HCT116 (cell line): ENCODE data around the gene KCNK15. TPM values are rescaled to one million over a fixed set of nuclear protein-coding genes. Genes with fewer than 3 reads are reported as not detected.

Experiments
- ATAC-seq: fragments of 200-7000 bp; cut with Tn5 transposase; 2 replicates; pipeline ENCODE4 v1.9.1; 2020; ENCODE audit warnings: mild to moderate bottlenecking, moderate library complexity
- BruUV-seq: library from RNA; stranded (reverse); fragments of 400-500 nt; replicated peaks from 2 replicates; lab custom pipeline; 2021; lab: Mats Ljungman, UMichigan
- CTCF ChIA-PET: fragments of 300-600 bp; sonication (Branson Sonifier 250); formaldehyde crosslinking; loops from one replicate; lab custom pipeline; 2021; ENCODE audit warnings: antibody characterized with exemption; lab: Charles Lee
- POLR2A ChIA-PET: fragments of 300-600, 350-600 bp; sonication (Branson Sonifier 250); formaldehyde crosslinking; loops from one replicate; lab custom pipeline; 2021; ENCODE audit warnings: antibody characterized with exemption; lab: Charles Lee
- RAD21 ChIA-PET, 2 experiments: fragments of 300-600 bp; sonication (Branson Sonifier 250); formaldehyde crosslinking; loops; one replicate each; lab custom pipeline; 2023; ENCODE audit warnings: low total read pairs in 2 of 2; ENCODE audit not compliant: uncharacterized antibody in 2 of 2, unreplicated experiment in 2 of 2, low non-redundant PET in 1 of 2; lab: Charles Lee
- DNase-seq: peaks from one replicate; pipeline ENCODE4 v3.0.0-alpha.2; 2010; ENCODE audit warnings: low read depth, low spot score
- H2AFZ ChIP-seq: fragments of 200-600 bp; shearing (Covaris generic), sonication (generic); 2 replicates; pipeline ENCODE4 v1.6.1; 2017; ENCODE audit warnings: low read depth, mixed run types, mixed read lengths, antibody characterized with exemption, low read length; ENCODE audit not compliant: poor library complexity, severe bottlenecking
- H3K27ac ChIP-seq: 2 replicates; pipeline ENCODE4 v1.5.1; 2012; ENCODE audit warnings: low read depth, low read length
- H3K27me3 ChIP-seq: fragments of 200-600 bp; sonication (generic); 2 replicates; pipeline ENCODE4 v1.6.1; 2016; ENCODE audit warnings: mixed run types, low read length, mixed read lengths; ENCODE audit not compliant: insufficient read depth
- H3K36me3 ChIP-seq, 2 experiments: fragments of 200-500 bp in 1 of 2; fragments of 200-600 bp in 1 of 2; sonication (Bioruptor generic) in 1 of 2; sonication (generic) in 1 of 2; 2 replicates each; pipeline versions ENCODE4 v1.5.1 to v1.6.1; 2014 to 2016; ENCODE audit warnings: low read length in 2 of 2, inconsistent platforms in 1 of 2, mixed read lengths in 1 of 2, mixed run types in 1 of 2; ENCODE audit not compliant: insufficient read depth in 2 of 2, control insufficient read depth in 1 of 2
- H3K4me1 ChIP-seq, 2 experiments: fragments of 200-600 bp in 1 of 2; sonication (generic) in 1 of 2; 2 replicates each; pipeline versions ENCODE4 v1.5.1 to v1.6.1; 2012 to 2017; ENCODE audit warnings: low read length in 2 of 2, inconsistent platforms in 1 of 2, mild to moderate bottlenecking in 1 of 2, mixed read lengths in 1 of 2, mixed run types in 1 of 2, moderate library complexity in 1 of 2; ENCODE audit not compliant: insufficient read depth in 2 of 2, control insufficient read depth in 1 of 2
- H3K4me2 ChIP-seq: fragments of 200-600 bp; sonication (generic); 2 replicates; pipeline ENCODE4 v1.6.1; 2017; ENCODE audit warnings: mixed run types, low read length, mixed read lengths
- H3K4me3 ChIP-seq, 2 experiments: fragments of 200-600 bp in 1 of 2; sonication (generic) in 1 of 2; replicated peaks in 1 of 2; 2 replicates each; pipeline ENCODE4 v1.5.1; 2011 to 2016; ENCODE audit warnings: low read length in 2 of 2, control low read depth in 1 of 2, low read depth in 1 of 2, mild to moderate bottlenecking in 1 of 2, mixed read lengths in 1 of 2, mixed run types in 1 of 2
- H3K79me2 ChIP-seq: fragments of 200-600 bp; sonication (generic); 2 replicates; pipeline ENCODE4 v1.6.1; 2017; ENCODE audit warnings: mild to moderate bottlenecking, mixed run types, low read length, moderate library complexity, mixed read lengths; ENCODE audit not compliant: insufficient read depth
- H3K9ac ChIP-seq: fragments of 200-600 bp; sonication (generic); 2 replicates; pipeline ENCODE4 v1.6.1; 2016; ENCODE audit warnings: low read length, mixed read lengths
- H3K9me2 ChIP-seq: fragments of 200-600 bp; sonication (generic), shearing (Covaris generic); 2 replicates; pipeline ENCODE4 v1.6.1; 2017; ENCODE audit warnings: mixed run types, mild to moderate bottlenecking, moderate library complexity; ENCODE audit not compliant: insufficient read depth
- H3K9me3 ChIP-seq, 2 experiments: fragments of 200-500 bp in 1 of 2; fragments of 200-600 bp in 1 of 2; sonication (Bioruptor generic) in 1 of 2; sonication (generic) in 1 of 2; 2 replicates each; pipeline ENCODE4 v1.6.1; 2014 to 2017; ENCODE audit warnings: low read length in 2 of 2, mixed read lengths in 2 of 2, inconsistent platforms in 1 of 2, low read depth in 1 of 2, mild to moderate bottlenecking in 1 of 2, mixed run types in 1 of 2, moderate library complexity in 1 of 2; ENCODE audit not compliant: control insufficient read depth in 1 of 2, insufficient read depth in 1 of 2
- H4K20me1 ChIP-seq: fragments of 200-600 bp; sonication (generic), shearing (Covaris generic); 2 replicates; pipeline ENCODE4 v1.6.1; 2017; ENCODE audit warnings: mixed run types, mild to moderate bottlenecking, moderate library complexity; ENCODE audit not compliant: insufficient read depth
- CEBPB ChIP-seq: IDR thresholded peaks from 2 replicates; pipeline ENCODE4 v1.6.1; 2012; ENCODE audit warnings: low read depth
- EGR1 ChIP-seq: IDR thresholded peaks from 2 replicates; pipeline ENCODE4 v1.6.1; 2012; ENCODE audit warnings: low read depth
- ELF1 ChIP-seq: IDR thresholded peaks from 2 replicates; pipeline ENCODE4 v1.6.1; 2012; ENCODE audit warnings: low read depth, borderline replicate concordance
- EZH2 ChIP-seq: fragments of 200-600 bp; sonication (generic); IDR thresholded peaks from 2 replicates; pipeline ENCODE4 v1.6.1; 2017; ENCODE audit warnings: antibody characterized with exemption, mixed run types
- EZH2phosphoT487 ChIP-seq: fragments of 200-600 bp; IDR thresholded peaks from 2 replicates; pipeline ENCODE4 v1.6.1; 2018; ENCODE audit warnings: antibody characterized with exemption, borderline replicate concordance
- FOSL1 ChIP-seq: IDR thresholded peaks from 2 replicates; pipeline ENCODE4 v1.6.1; 2012; ENCODE audit warnings: low read depth
- JUND ChIP-seq: IDR thresholded peaks from 2 replicates; pipeline ENCODE4 v1.6.1; 2012
- POLR2A ChIP-seq: IDR thresholded peaks from 2 replicates; pipeline ENCODE4 v1.7.0; 2011; ENCODE audit warnings: borderline replicate concordance; ENCODE audit not compliant: insufficient read depth, insufficient read length; ENCODE audit errors: extremely low read depth
- SP1 ChIP-seq: IDR thresholded peaks from 2 replicates; pipeline ENCODE4 v1.6.1; 2012; ENCODE audit warnings: low read depth
- SRF ChIP-seq: IDR thresholded peaks from 2 replicates; pipeline ENCODE4 v1.6.1; 2012; ENCODE audit warnings: low read depth
- YY1 ChIP-seq: IDR thresholded peaks from 2 replicates; pipeline ENCODE4 v1.6.1; 2011; ENCODE audit warnings: low read length, low read depth, moderate library complexity, mild to moderate bottlenecking; ENCODE audit not compliant: insufficient replicate concordance; ENCODE audit errors: extremely low read depth
- ZFX ChIP-seq: fragments of 450-650 bp; IDR thresholded peaks from 2 replicates; pipeline ENCODE4 v1.6.1; 2017
- intact Hi-C: fragments of 100-400 bp; cut with micrococcal nuclease; formaldehyde crosslinking; loops from 2 replicates; pipeline ENCODE4 v1.10.0; 2022
- total RNA-seq: library from RNA; stranded (reverse); gene quantifications from one replicate; pipeline ENCODE4 v1.2.1, GENCODE V29; 2021; ENCODE audit not compliant: unreplicated experiment
- TF ChIP-seq, protein P1 (sequence below): IDR thresholded peaks from 2 replicates; pipeline ENCODE4 v1.6.1; 2011; ENCODE audit warnings: mild to moderate bottlenecking, low read length, moderate library complexity; ENCODE audit not compliant: insufficient replicate concordance; ENCODE audit errors: extremely low read depth
- TF ChIP-seq, protein P2 (sequence below), 3 experiments: fragments of 200-600 bp in 1 of 3; sonication (generic) in 1 of 3; IDR thresholded peaks in 2 of 3; conservative IDR thresholded peaks in 1 of 3; 2 replicates each; pipeline ENCODE4 v1.5.1; 2012 to 2017; ENCODE audit warnings: low read depth in 2 of 3, low read length in 2 of 3, antibody characterized with exemption in 1 of 3, borderline replicate concordance in 1 of 3, control low read depth in 1 of 3, mild to moderate bottlenecking in 1 of 3, mixed read lengths in 1 of 3, mixed run types in 1 of 3, moderate library complexity in 1 of 3; ENCODE audit not compliant: insufficient read depth in 1 of 3
- TF ChIP-seq, protein P3 (sequence below): IDR thresholded peaks from 2 replicates; pipeline ENCODE4 v1.6.1; 2012; ENCODE audit warnings: low read depth
- TF ChIP-seq, protein P4 (sequence below): IDR thresholded peaks from 2 replicates; pipeline ENCODE4 v1.6.1; 2012
- TF ChIP-seq, protein P5 (sequence below): IDR thresholded peaks from 2 replicates; pipeline ENCODE4 v1.6.1; 2012

KCNK15 gene
- total RNA-seq, 1 experiment from 2014 or later: not detected

DNA sequence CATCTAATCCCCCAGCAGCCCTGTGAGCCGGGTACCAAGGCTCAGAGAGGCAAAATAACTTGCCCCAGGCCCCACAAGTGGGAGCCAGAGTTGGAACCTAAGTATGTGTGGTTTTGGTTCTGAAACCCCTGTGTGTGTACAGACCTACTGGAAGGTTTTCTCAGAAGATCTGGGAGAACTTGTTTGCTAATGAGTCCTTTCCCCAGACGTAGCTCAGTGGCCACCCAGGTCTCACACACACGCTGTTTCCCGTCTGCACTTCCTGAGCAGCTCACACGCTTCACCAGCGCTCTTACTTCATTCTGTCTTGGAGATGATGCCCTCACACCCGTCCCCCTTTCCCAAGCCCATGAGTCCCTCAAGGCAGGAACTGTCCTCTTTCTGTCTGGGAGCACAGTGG lies 22.3 kb upstream of the KCNK15 start:
- Histone ChIP-seq H4K20me1 (no peaks in the 10 kb centered on the region), H2AFZ (no peak overlapping the region), H3K27ac (no peak overlapping the region), H3K4me3 (no peak overlapping the region), H3K4me2 (no peak overlapping the region), H3K27me3 (no peaks in the 10 kb centered on the region), H3K9me3 (no peaks in the 10 kb centered on the region), H3K9me2 (no peaks in the 10 kb centered on the region), H3K36me3 (no peaks in the 10 kb centered on the region), H3K9ac (no peak overlapping the region), H3K4me1 (peaks cover 27 to 31% of the 10 kb centered on the region in 2 experiments), H3K79me2 (no peaks in the 10 kb centered on the region)
- no peak for DNase-seq
- ChIA-PET RAD21 (no interaction called here), POLR2A (no interaction called here), CTCF (interaction anchor here (1.4 kb wide), 1 partner anchor 12 kb away, joined by 3 read pairs; no protein-coding TSS in a partner anchor)
- BruUV-seq: no TSS peak
- intact Hi-C loops: no loop called here
- TF ChIP-seq EGR1 (no peak), JUND (no peak), CEBPB (no peak), EZH2 (no peak), POLR2A (no peak), EZH2phosphoT487 (no peak), SRF (no peak), ELF1 (no peak), FOSL1 (no peak), SP1 (no peak), ZFX (no peak), YY1 (no peak)
- TF ChIP-seq, protein P1, sequence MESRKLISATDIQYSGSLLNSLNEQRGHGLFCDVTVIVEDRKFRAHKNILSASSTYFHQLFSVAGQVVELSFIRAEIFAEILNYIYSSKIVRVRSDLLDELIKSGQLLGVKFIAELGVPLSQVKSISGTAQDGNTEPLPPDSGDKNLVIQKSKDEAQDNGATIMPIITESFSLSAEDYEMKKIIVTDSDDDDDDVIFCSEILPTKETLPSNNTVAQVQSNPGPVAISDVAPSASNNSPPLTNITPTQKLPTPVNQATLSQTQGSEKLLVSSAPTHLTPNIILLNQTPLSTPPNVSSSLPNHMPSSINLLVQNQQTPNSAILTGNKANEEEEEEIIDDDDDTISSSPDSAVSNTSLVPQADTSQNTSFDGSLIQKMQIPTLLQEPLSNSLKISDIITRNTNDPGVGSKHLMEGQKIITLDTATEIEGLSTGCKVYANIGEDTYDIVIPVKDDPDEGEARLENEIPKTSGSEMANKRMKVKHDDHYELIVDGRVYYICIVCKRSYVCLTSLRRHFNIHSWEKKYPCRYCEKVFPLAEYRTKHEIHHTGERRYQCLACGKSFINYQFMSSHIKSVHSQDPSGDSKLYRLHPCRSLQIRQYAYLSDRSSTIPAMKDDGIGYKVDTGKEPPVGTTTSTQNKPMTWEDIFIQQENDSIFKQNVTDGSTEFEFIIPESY: no peak
- TF ChIP-seq, protein P2, sequence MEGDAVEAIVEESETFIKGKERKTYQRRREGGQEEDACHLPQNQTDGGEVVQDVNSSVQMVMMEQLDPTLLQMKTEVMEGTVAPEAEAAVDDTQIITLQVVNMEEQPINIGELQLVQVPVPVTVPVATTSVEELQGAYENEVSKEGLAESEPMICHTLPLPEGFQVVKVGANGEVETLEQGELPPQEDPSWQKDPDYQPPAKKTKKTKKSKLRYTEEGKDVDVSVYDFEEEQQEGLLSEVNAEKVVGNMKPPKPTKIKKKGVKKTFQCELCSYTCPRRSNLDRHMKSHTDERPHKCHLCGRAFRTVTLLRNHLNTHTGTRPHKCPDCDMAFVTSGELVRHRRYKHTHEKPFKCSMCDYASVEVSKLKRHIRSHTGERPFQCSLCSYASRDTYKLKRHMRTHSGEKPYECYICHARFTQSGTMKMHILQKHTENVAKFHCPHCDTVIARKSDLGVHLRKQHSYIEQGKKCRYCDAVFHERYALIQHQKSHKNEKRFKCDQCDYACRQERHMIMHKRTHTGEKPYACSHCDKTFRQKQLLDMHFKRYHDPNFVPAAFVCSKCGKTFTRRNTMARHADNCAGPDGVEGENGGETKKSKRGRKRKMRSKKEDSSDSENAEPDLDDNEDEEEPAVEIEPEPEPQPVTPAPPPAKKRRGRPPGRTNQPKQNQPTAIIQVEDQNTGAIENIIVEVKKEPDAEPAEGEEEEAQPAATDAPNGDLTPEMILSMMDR (IDR thresholded peaks at IDR 0.05 in 2 of 3, conservative IDR thresholded peaks at IDR 0.05 in 1 of 3; ENCODE audit: borderline replicate concordance in 1 of 3, insufficient read depth in 1 of 3, low read depth in 2 of 3, low read length in 2 of 3): no peak
- TF ChIP-seq, protein P3, sequence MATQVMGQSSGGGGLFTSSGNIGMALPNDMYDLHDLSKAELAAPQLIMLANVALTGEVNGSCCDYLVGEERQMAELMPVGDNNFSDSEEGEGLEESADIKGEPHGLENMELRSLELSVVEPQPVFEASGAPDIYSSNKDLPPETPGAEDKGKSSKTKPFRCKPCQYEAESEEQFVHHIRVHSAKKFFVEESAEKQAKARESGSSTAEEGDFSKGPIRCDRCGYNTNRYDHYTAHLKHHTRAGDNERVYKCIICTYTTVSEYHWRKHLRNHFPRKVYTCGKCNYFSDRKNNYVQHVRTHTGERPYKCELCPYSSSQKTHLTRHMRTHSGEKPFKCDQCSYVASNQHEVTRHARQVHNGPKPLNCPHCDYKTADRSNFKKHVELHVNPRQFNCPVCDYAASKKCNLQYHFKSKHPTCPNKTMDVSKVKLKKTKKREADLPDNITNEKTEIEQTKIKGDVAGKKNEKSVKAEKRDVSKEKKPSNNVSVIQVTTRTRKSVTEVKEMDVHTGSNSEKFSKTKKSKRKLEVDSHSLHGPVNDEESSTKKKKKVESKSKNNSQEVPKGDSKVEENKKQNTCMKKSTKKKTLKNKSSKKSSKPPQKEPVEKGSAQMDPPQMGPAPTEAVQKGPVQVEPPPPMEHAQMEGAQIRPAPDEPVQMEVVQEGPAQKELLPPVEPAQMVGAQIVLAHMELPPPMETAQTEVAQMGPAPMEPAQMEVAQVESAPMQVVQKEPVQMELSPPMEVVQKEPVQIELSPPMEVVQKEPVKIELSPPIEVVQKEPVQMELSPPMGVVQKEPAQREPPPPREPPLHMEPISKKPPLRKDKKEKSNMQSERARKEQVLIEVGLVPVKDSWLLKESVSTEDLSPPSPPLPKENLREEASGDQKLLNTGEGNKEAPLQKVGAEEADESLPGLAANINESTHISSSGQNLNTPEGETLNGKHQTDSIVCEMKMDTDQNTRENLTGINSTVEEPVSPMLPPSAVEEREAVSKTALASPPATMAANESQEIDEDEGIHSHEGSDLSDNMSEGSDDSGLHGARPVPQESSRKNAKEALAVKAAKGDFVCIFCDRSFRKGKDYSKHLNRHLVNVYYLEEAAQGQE: no peak
- TF ChIP-seq, protein P4, sequence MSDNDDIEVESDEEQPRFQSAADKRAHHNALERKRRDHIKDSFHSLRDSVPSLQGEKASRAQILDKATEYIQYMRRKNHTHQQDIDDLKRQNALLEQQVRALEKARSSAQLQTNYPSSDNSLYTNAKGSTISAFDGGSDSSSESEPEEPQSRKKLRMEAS: no peak
- TF ChIP-seq, protein P5, sequence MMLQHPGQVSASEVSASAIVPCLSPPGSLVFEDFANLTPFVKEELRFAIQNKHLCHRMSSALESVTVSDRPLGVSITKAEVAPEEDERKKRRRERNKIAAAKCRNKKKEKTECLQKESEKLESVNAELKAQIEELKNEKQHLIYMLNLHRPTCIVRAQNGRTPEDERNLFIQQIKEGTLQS: no peak
- no peak for ATAC-seq
